Fibroblast of villous mesenchyme (primary cell): Measurements from ENCODE around the gene SNX20. TPM values are rescaled to one million over a fixed set of nuclear protein-coding genes. Genes with fewer than 3 reads are reported as not detected.
A peak's percentile ranks its signal among the peaks of the same experiment; 100 is the strongest.

Experiments
- DNase-seq: peaks from one replicate; pipeline ENCODE4 v3.0.0-alpha.2; 2010; ENCODE audit warnings: low read depth
- H3K4me3 ChIP-seq: 2 replicates; pipeline ENCODE4 v1.5.1; 2011; ENCODE audit warnings: low read depth, mild to moderate bottlenecking, low read length
- CTCF ChIP-seq: IDR thresholded peaks from 2 replicates; pipeline ENCODE4 v1.5.1; 2012; ENCODE audit warnings: low read depth, mild to moderate bottlenecking, low read length; ENCODE audit not compliant: insufficient read depth
- total RNA-seq: library from RNA; depleted of rRNA; stranded (reverse); fragments of >200 nt; gene quantifications from 2 replicates; pipeline ENCODE4 v1.2.3, GENCODE V29; 2012

The SNX20 gene
- total RNA-seq, 1 donor, result not detected

GRCh38 chr16:50718761-50719400 is 37.8 kb upstream of the SNX20 start:
- no peak for DNase-seq
- H3K4me3 ChIP-seq, result no peak overlapping the region

GRCh38 chr16:50718061-50718760 is 37.1 kb upstream of the SNX20 start:
- H3K4me3 ChIP-seq, result no peak overlapping the region
- peak; percentile 8 for DNase-seq
- TF ChIP-seq CTCF, result no peak

More at GRCh38 chr16:50718761-50719400, 37.8 kb upstream of the SNX20 start:
- TF ChIP-seq CTCF, result no peak

GRCh38 chr16:50717494-50717893 is 36.4 kb upstream of the SNX20 start:
- no peak overlapping the region for H3K4me3 ChIP-seq
- DNase-seq, result no peak
- TF ChIP-seq CTCF, result no peak

DNA sequence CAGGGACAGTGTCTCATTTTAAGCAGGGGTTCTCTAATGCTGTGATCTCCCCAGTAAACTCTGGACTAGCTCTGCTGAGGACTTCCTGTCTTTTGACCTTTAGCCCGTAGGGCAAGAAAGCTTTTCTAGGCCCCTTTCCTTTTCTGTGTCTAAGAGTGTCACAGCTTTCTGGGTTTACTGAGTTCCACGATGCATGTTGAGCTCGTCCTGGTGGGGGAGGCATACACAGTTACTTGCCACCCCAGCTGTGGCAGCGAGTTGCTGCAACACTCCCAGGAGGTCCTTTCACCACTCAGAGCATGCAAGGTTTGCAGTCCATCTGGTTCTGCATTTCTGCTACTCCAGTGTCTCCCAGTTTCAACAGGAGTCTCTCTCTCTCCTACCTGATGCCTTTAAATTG is 36.0 kb upstream of the SNX20 start:
- no peak for DNase-seq
- TF ChIP-seq CTCF, result no peak

GRCh38 chr16:50712956-50713355 is 31.8 kb upstream of the SNX20 start:
- no peak for TF ChIP-seq CTCF
- DNase-seq, result no peak
- no peak overlapping the region for H3K4me3 ChIP-seq

More for the DNA sequence above, 36.0 kb upstream of the SNX20 start:
- no peak overlapping the region for H3K4me3 ChIP-seq

DNA sequence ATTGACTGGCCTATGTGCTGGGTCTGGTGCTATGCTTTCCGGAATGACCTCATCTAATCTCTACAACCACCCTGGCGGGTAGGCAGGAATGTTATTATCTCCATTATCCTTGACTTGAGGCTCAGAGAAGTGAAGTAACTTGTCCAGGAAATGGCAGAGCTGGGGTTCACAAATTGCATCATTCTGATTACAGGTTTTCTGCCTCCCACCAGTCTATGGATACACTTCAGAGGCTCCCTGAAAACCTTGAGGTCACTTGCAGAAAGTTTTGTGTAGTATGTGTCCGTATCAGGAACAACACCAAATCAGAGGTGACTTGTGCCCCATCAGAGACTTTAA is 31.4 kb upstream of the SNX20 start:
- DNase-seq, result no peak
- no peak for TF ChIP-seq CTCF
- H3K4me3 ChIP-seq, result no peak overlapping the region
